ENCODE results near the gene KANTR.
A peak's percentile ranks its signal among the peaks of the same experiment; 100 is the strongest.

The KANTR gene, protein sequence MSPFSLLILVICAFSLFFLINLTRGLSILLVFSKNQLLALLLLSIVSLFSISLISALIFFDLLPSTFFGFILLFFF

GRCh38 chrX:53093748-53094581, at the start of gene KANTR:
KANTR (plus strand) TSS chrX:53094142; CDS start chrX:53124273, 30,131 bp downstream.
- Mint-ChIP-seq H3K27ac (peak within 1 kb of the TSS; percentile 78 to 88 (median 87)), H3K4me3 (peak within 1 kb of the TSS; percentile 85 to 94 (median 91)), H3K27me3 (ENCODE audit: low read depth) (no peaks in the 10 kb centered on the region), H3K36me3 (ENCODE audit: low read depth) (peaks cover 4% of the 10 kb centered on the region), H3K9me3 (no peaks in the 10 kb centered on the region), H3K4me1 (peaks cover 18% of the 10 kb centered on the region)
- TF ChIP-seq, protein P1, sequence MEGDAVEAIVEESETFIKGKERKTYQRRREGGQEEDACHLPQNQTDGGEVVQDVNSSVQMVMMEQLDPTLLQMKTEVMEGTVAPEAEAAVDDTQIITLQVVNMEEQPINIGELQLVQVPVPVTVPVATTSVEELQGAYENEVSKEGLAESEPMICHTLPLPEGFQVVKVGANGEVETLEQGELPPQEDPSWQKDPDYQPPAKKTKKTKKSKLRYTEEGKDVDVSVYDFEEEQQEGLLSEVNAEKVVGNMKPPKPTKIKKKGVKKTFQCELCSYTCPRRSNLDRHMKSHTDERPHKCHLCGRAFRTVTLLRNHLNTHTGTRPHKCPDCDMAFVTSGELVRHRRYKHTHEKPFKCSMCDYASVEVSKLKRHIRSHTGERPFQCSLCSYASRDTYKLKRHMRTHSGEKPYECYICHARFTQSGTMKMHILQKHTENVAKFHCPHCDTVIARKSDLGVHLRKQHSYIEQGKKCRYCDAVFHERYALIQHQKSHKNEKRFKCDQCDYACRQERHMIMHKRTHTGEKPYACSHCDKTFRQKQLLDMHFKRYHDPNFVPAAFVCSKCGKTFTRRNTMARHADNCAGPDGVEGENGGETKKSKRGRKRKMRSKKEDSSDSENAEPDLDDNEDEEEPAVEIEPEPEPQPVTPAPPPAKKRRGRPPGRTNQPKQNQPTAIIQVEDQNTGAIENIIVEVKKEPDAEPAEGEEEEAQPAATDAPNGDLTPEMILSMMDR (IDR thresholded peaks at IDR 0.05; ENCODE audit: unreplicated experiment in 3 of 3) = no peak

GRCh38 chrX:53044995-53045394, 48.9 kb upstream of the KANTR start:
- no peaks in the 10 kb centered on the region for H3K36me3 Mint-ChIP-seq (ENCODE audit: low read depth)
- no peaks in the 10 kb centered on the region for H3K9me3 Mint-ChIP-seq
- TF ChIP-seq, protein P1 (IDR thresholded peaks at IDR 0.05; ENCODE audit: unreplicated experiment in 3 of 3) = no peak
- H3K27ac Mint-ChIP-seq = no peak overlapping the region
- H3K27me3 Mint-ChIP-seq (ENCODE audit: low read depth) = peaks cover 14% of the 10 kb centered on the region
- H3K4me3 Mint-ChIP-seq = no peak overlapping the region
- no peaks in the 10 kb centered on the region for H3K4me1 Mint-ChIP-seq

- H3K4me3 Mint-ChIP-seq = peak overlapping the region in 2 of 3 experiments; percentile 80
- H3K27me3 Mint-ChIP-seq (ENCODE audit: low read depth) = peaks cover 11% of the 10 kb centered on the region
- TF ChIP-seq, protein P1 (IDR thresholded peaks at IDR 0.05; ENCODE audit: unreplicated experiment in 3 of 3) = no peak
- H3K27ac Mint-ChIP-seq = peak overlapping the region; percentile 43 to 83 (median 80)
- H3K36me3 Mint-ChIP-seq (ENCODE audit: low read depth) = no peaks in the 10 kb centered on the region
- no peaks in the 10 kb centered on the region for H3K4me1 Mint-ChIP-seq
- H3K9me3 Mint-ChIP-seq = no peaks in the 10 kb centered on the region
Measured at GRCh38 chrX:53047228-53047627, 46.7 kb upstream of the KANTR start.

DNA sequence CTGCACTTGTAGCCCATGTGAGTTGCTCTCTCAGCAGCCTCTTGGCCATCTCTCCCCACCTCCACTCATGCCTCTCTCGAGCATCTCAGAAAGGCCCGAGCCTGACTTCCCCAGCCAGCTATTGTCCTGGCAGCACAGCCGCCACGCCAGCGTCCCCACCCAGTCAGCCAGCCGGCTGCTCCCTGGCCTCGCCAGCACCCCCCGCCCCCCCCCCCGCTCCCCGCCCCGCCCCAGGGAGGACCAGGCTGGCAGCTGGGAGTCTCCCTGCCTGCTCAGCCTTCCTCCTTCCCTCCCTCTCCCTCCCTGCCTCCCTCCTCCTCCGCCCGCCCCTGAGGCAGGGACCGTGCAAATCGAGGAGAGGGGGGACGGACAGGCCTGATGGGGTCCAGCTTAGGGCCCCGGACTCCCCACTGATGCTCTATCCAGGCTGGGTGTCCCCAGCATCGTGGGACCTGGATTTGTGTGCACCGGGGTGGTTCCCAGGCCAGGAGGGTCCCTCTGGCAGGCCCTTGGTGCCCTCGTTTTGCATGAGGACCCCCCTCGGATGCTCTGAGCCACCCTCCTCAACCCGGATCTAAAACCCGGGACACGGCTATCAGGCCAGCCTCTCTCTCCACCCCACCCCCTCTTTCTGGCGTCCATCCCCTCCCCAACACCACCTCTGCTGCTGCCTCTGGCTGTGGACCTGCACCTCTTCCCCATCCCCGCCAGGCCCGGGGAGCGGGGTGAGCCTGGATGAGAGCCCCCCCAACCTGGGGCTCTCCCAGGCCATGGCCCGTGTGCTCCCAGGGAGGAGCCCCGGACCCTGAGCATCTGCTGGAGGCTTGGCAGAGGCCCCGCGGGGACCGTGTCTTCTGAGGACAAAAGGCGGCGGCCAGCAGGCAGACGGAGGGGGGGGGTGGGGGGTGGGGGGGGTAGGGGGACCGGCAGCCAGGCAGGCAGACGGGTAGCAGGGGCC, 45.5 kb upstream of the KANTR start, which contains the start of gene GPR173:
GPR173 (plus strand) TSS at position 621 of the 958 bp plus-strand sequence. CDS start 27,833 bp downstream, outside the sequence.
- Mint-ChIP-seq H3K36me3 (ENCODE audit: low read depth) (no peaks in the 10 kb centered on the region), H3K27ac (peak within 1 kb of the TSS; percentile 79 to 88 (median 80)), H3K4me1 (no peaks in the 10 kb centered on the region), H3K9me3 (no peaks in the 10 kb centered on the region), H3K27me3 (ENCODE audit: low read depth) (peaks cover 9% of the 10 kb centered on the region), H3K4me3 (peak within 1 kb of the TSS in 2 of 3 experiments; percentile 90 to 92)
- TF ChIP-seq, protein P1 (IDR thresholded peaks at IDR 0.05; ENCODE audit: unreplicated experiment in 3 of 3) = no peak

DNA sequence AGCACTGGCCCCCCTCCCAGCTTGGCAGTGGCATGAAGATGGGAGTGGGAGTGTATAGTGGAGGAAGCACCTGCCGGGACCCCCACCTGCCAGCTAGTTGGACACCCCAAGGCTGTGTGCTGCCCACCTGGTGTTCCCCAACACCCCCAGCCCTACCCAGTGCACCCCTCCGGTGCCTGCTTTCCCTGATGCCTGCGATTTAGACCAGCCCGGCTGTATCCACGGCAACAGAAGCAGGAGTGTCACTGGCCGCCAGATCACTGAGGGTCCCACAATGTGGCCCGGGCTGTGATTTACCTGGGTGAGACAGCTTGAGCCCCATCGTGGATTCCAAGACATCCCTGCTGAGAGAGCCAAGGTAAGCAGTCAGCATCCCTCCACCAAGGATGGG, 44.8 kb upstream of the KANTR start:
- Mint-ChIP-seq H3K27me3 (ENCODE audit: low read depth) (peaks cover 5% of the 10 kb centered on the region), H3K36me3 (ENCODE audit: low read depth) (no peaks in the 10 kb centered on the region), H3K27ac (peak overlapping the region in 1 of 3 experiments; percentile 36), H3K9me3 (no peaks in the 10 kb centered on the region), H3K4me1 (no peaks in the 10 kb centered on the region), H3K4me3 (peak overlapping the region in 2 of 3 experiments; percentile 90 to 92)
- TF ChIP-seq, protein P1 (IDR thresholded peaks at IDR 0.05; ENCODE audit: unreplicated experiment in 3 of 3) = no peak
